Left lung (tissue), 10 donors: ENCODE results near the gene LAPTM5. TPM values are rescaled to one million over a fixed set of nuclear protein-coding genes. Genes with fewer than 3 reads are reported as not detected.

ENCODE experiments used
- ATAC-seq: fragments of 200-7000 bp; cut with Tn5 transposase; one replicate; pipeline ENCODE4 v1.9.1; 2020; ENCODE audit warnings: moderate library complexity
- DNase-seq, 4 donors: peaks; one replicate each; pipeline ENCODE4 v3.0.0-alpha.2; 2013 to 2020
- H3K27ac ChIP-seq, 2 donors: fragments of 200-600 bp; sonication (generic) in 1 of 2; one replicate each; pipeline versions ENCODE4 v1.5.0 to v1.8.0; 2020 to 2021
- H3K27me3 ChIP-seq, 2 donors: fragments of 200-600 bp; sonication (generic) in 1 of 2; one replicate each; pipeline versions ENCODE4 v1.5.0 to v1.8.0; 2020 to 2021
- H3K36me3 ChIP-seq, 2 donors: fragments of 200-600 bp; sonication (generic) in 1 of 2; one replicate each; pipeline versions ENCODE4 v1.5.0 to v1.8.0; 2020 to 2021
- H3K4me1 ChIP-seq, 2 donors: fragments of 200-600 bp; one replicate each; pipeline ENCODE4 v1.8.0; 2021
- H3K4me3 ChIP-seq, 2 donors: fragments of 200-600 bp; sonication (generic) in 1 of 2; one replicate each; pipeline versions ENCODE4 v1.5.0 to v1.8.0; 2020 to 2021; ENCODE audit warnings: mild to moderate bottlenecking in 1 of 2
- H3K9me3 ChIP-seq, 2 donors: fragments of 200-600 bp; sonication (generic) in 1 of 2; one replicate each; pipeline versions ENCODE4 v1.5.0 to v1.8.0; 2020 to 2021
- CTCF ChIP-seq, 2 donors: fragments of 200-600 bp; sonication (generic) in 1 of 2; IDR thresholded peaks; one replicate each; pipeline versions ENCODE4 v1.5.0 to v1.8.0; 2021; ENCODE audit warnings: antibody characterized with exemption in 2 of 2
- intact Hi-C, 2 donors: fragments of 100-400 bp; cut with DNase I; formaldehyde crosslinking; loops; one replicate each; pipeline versions ENCODE4 v1.11.2 to v1.14.2; 2022
- polyA plus RNA-seq, 6 donors: library from polyadenylated mRNA; unstranded; fragments of 120-200 nt; gene quantifications; one replicate each; pipeline ENCODE4 v1.2.1, GENCODE V29; 2013; ENCODE audit not compliant: insufficient read length in 6 of 6
- total RNA-seq, 2 donors: library from RNA; stranded (reverse); fragmentation: NEBNext Ultra II Directional; extraction: Animal tissue kit (Norgen Biotek cat#: 25700); gene quantifications; one replicate each; pipeline ENCODE4 v1.2.1, GENCODE V29; 2021
- donor health status: DM: no; HTN: yes; CAD: no.
- donor health status: DM: no; HTN: no; CAD: no.

Gene LAPTM5
- total and polyA plus RNA-seq, 8 donors: 23.0 to 513 (median 29.5) TPM

- TF ChIP-seq CTCF (IDR thresholded peaks at IDR 0.05): no peak
- no peak for ATAC-seq
- Histone ChIP-seq H3K36me3 (no peaks in the 10 kb centered on the region), H3K27ac (no peak overlapping the region), H3K27me3 (no peaks in the 10 kb centered on the region), H3K4me1 (peaks cover 0 to 49% of the 10 kb centered on the region in 2 donors), H3K4me3 (no peak overlapping the region), H3K9me3 (no peaks in the 10 kb centered on the region)
- intact Hi-C loops: no loop called here
- no peak for DNase-seq
These were observed 2.2 kb upstream of the LAPTM5 start for GRCh38 chr1:30759718-30760281.

GRCh38 chr1:30758785-30759380, 1.3 kb upstream of the LAPTM5 start:
- Histone ChIP-seq H3K27me3 (peaks cover 0 to 5% of the 10 kb centered on the region in 2 donors), H3K4me1 (peaks cover 0 to 58% of the 10 kb centered on the region in 2 donors), H3K9me3 (no peaks in the 10 kb centered on the region), H3K36me3 (no peaks in the 10 kb centered on the region), H3K4me3 (no peak overlapping the region), H3K27ac (peak overlapping the region in 1 of 2 donors; percentile 98)
- TF ChIP-seq CTCF (IDR thresholded peaks at IDR 0.05): no peak
- DNase-seq (no peak), ATAC-seq (no peak)
- intact Hi-C loops: no loop called here

GRCh38 chr1:30758121-30758688, 631 bp upstream of the LAPTM5 start:
- DNase-seq (no peak), ATAC-seq (no peak)
- Histone ChIP-seq H3K36me3 (no peaks in the 10 kb centered on the region), H3K27me3 (peaks cover 0 to 5% of the 10 kb centered on the region in 2 donors), H3K4me3 (peak overlapping the region in 1 of 2 donors; percentile 70), H3K4me1 (peaks cover 0 to 65% of the 10 kb centered on the region in 2 donors), H3K27ac (peak overlapping the region; percentile 88 to 98), H3K9me3 (no peaks in the 10 kb centered on the region)
- TF ChIP-seq CTCF (IDR thresholded peaks at IDR 0.05): no peak
- intact Hi-C loops: no loop called here

GRCh38 chr1:30756545-30757351, 826 bp downstream of the LAPTM5 start:
- peaks cover 0 to 76% of the 10 kb centered on the region in 2 donors for H3K4me1 ChIP-seq
- intact Hi-C loops: no loop called here
- H3K27ac ChIP-seq: peak overlapping the region; percentile 88 to 98
- ATAC-seq (peak; percentile 82), DNase-seq (peak in 2 of 4 donors; percentile 88 to 93)
- H3K4me3 ChIP-seq: peak overlapping the region; percentile 21 to 70
- H3K27me3 ChIP-seq: peaks cover 0 to 5% of the 10 kb centered on the region in 2 donors
- peaks cover 0 to 13% of the 10 kb centered on the region in 2 donors for H3K36me3 ChIP-seq
- TF ChIP-seq CTCF (IDR thresholded peaks at IDR 0.05): peak in 1 of 2 donors; percentile 9
- no peaks in the 10 kb centered on the region for H3K9me3 ChIP-seq

GRCh38 chr1:30756206-30756544, 1.4 kb downstream of the LAPTM5 start:
- Histone ChIP-seq H3K4me3 (peak overlapping the region in 1 of 2 donors; percentile 70), H3K9me3 (no peaks in the 10 kb centered on the region), H3K36me3 (peaks cover 0 to 17% of the 10 kb centered on the region in 2 donors), H3K4me1 (peaks cover 0 to 76% of the 10 kb centered on the region in 2 donors), H3K27me3 (peaks cover 0 to 5% of the 10 kb centered on the region in 2 donors), H3K27ac (peak overlapping the region; percentile 88 to 98)
- TF ChIP-seq CTCF (IDR thresholded peaks at IDR 0.05): no peak
- intact Hi-C loops: no loop called here
- ATAC-seq (no peak), DNase-seq (no peak)
